ENCODE results near the gene NOTCH1.

The NOTCH1 gene

DNA sequence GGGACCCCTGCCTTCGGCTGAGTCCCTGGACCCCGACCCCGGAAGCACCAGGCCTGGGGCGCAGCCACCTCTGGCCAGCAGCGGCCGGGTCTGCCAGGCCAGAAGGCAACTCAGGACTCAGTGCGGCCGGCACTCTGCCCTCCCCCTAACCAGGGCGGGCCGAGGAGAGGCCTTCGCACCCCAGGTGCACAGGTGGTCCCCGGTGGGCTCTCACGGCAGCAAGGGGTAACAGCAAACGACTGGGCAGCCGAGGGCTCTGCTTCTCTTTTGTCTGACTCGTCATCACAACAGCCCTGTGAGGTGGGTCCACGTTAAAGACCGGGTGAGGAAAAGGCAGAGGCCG lies 20.7 kb upstream of the NOTCH1 start:
- H3K27ac ChIP-seq (ENCODE audit: low read length), result no peak overlapping the region
- no peak overlapping the region for H2AFZ ChIP-seq (ENCODE audit: low read length)
- no peaks in the 10 kb centered on the region for H3K36me3 ChIP-seq (replicated peaks; ENCODE audit: insufficient read depth, low read length)
- H3K4me2 ChIP-seq (ENCODE audit: low read depth, low read length), result no peak overlapping the region
- H3K9ac ChIP-seq (ENCODE audit: low read length), result no peak overlapping the region
- H3K9me2 ChIP-seq (replicated peaks; ENCODE audit: insufficient read depth, low read length), result no peaks in the 10 kb centered on the region
- no peaks in the 10 kb centered on the region for H3K27me3 ChIP-seq (replicated peaks; ENCODE audit: insufficient read depth, low read length)
- DNase-seq, result no peak
- no peaks in the 10 kb centered on the region for H3F3A ChIP-seq (ENCODE audit: insufficient read depth, low read length)
- H3K79me2 ChIP-seq (ENCODE audit: low read length), result no peaks in the 10 kb centered on the region
- H3K4me1 ChIP-seq (ENCODE audit: low read length), result peaks cover 16% of the 10 kb centered on the region
- TF ChIP-seq EZH2phosphoT487 (IDR thresholded peaks at IDR 0.05; ENCODE audit: low read length), result no peak
- TF ChIP-seq CTCF (IDR thresholded peaks at IDR 0.05; ENCODE audit: low read length), result no peak
- no peak for TF ChIP-seq EZH2 (optimal IDR thresholded peaks at IDR 0.05; ENCODE audit: low read depth, low read length)
- H3K4me3 ChIP-seq (ENCODE audit: low read length), result no peak overlapping the region
- no peaks in the 10 kb centered on the region for H3K9me3 ChIP-seq (replicated peaks; ENCODE audit: insufficient read depth, low read length)
- H4K20me1 ChIP-seq (ENCODE audit: insufficient read depth, low read length), result no peaks in the 10 kb centered on the region

- Histone ChIP-seq H3K4me3 (ENCODE audit: low read length) (no peak overlapping the region), H3K27me3 (replicated peaks; ENCODE audit: insufficient read depth, low read length) (no peaks in the 10 kb centered on the region), H3K36me3 (replicated peaks; ENCODE audit: insufficient read depth, low read length) (no peaks in the 10 kb centered on the region), H3K4me1 (ENCODE audit: low read length) (peaks cover 16% of the 10 kb centered on the region), H4K20me1 (ENCODE audit: insufficient read depth, low read length) (no peaks in the 10 kb centered on the region), H3K27ac (ENCODE audit: low read length) (no peak overlapping the region), H3K9me2 (replicated peaks; ENCODE audit: insufficient read depth, low read length) (no peaks in the 10 kb centered on the region), H3K4me2 (ENCODE audit: low read depth, low read length) (no peak overlapping the region), H3K9ac (ENCODE audit: low read length) (no peak overlapping the region), H3F3A (ENCODE audit: insufficient read depth, low read length) (no peaks in the 10 kb centered on the region), H3K9me3 (replicated peaks; ENCODE audit: insufficient read depth, low read length) (no peaks in the 10 kb centered on the region), H3K79me2 (ENCODE audit: low read length) (no peaks in the 10 kb centered on the region), H2AFZ (ENCODE audit: low read length) (no peak overlapping the region)
- DNase-seq, result no peak
- TF ChIP-seq EZH2phosphoT487 (IDR thresholded peaks at IDR 0.05; ENCODE audit: low read length) (no peak), CTCF (IDR thresholded peaks at IDR 0.05; ENCODE audit: low read length) (no peak), EZH2 (optimal IDR thresholded peaks at IDR 0.05; ENCODE audit: low read depth, low read length) (no peak)
Observed at GRCh38 chr9:136565715-136566552, 20.1 kb upstream of the NOTCH1 start.

- no peak for TF ChIP-seq CTCF (IDR thresholded peaks at IDR 0.05; ENCODE audit: low read length)
- no peak for TF ChIP-seq EZH2 (optimal IDR thresholded peaks at IDR 0.05; ENCODE audit: low read depth, low read length)
- TF ChIP-seq EZH2phosphoT487 (IDR thresholded peaks at IDR 0.05; ENCODE audit: low read length), result no peak
- no peaks in the 10 kb centered on the region for H3K9me3 ChIP-seq (replicated peaks; ENCODE audit: insufficient read depth, low read length)
- H3K27ac ChIP-seq (ENCODE audit: low read length), result peak overlapping the region; percentile 51; the same call in 1 of the 2 replicates
- no peak overlapping the region for H3K4me3 ChIP-seq (ENCODE audit: low read length)
- no peaks in the 10 kb centered on the region for H3F3A ChIP-seq (ENCODE audit: insufficient read depth, low read length)
- peak overlapping the region; percentile 66; the same call in 1 of the 2 replicates for H3K4me2 ChIP-seq (ENCODE audit: low read depth, low read length)
- peaks cover 16% of the 10 kb centered on the region for H3K4me1 ChIP-seq (ENCODE audit: low read length)
- no peak for DNase-seq
- peak overlapping the region; percentile 83 for H2AFZ ChIP-seq (ENCODE audit: low read length)
- no peaks in the 10 kb centered on the region for H4K20me1 ChIP-seq (ENCODE audit: insufficient read depth, low read length)
- no peaks in the 10 kb centered on the region for H3K79me2 ChIP-seq (ENCODE audit: low read length)
- H3K36me3 ChIP-seq (replicated peaks; ENCODE audit: insufficient read depth, low read length), result no peaks in the 10 kb centered on the region
- H3K9ac ChIP-seq (ENCODE audit: low read length), result no peak overlapping the region; the same call in 1 of the 2 replicates
- H3K9me2 ChIP-seq (replicated peaks; ENCODE audit: insufficient read depth, low read length), result no peaks in the 10 kb centered on the region
- no peaks in the 10 kb centered on the region for H3K27me3 ChIP-seq (replicated peaks; ENCODE audit: insufficient read depth, low read length)
Observed at GRCh38 chr9:136565086-136565714, 19.4 kb upstream of the NOTCH1 start.
